Measurements from ENCODE around the gene CBLB.

The CBLB gene

GRCh38 chr3:105676621-105677300 lies 192.1 kb downstream of the CBLB start:
- no peak for DNase-seq

GRCh38 chr3:105674437-105675065 lies 194.3 kb downstream of the CBLB start:
- DNase-seq, result no peak

- no peak for DNase-seq
Observed at GRCh38 chr3:105672996-105673395, 195.8 kb downstream of the CBLB start.

- DNase-seq, result no peak
Observed at GRCh38 chr3:105662306-105662705, 206.5 kb downstream of the CBLB start.

- DNase-seq, result no peak
Observed at GRCh38 chr3:105661461-105661860, 207.4 kb downstream of the CBLB start.

- no peak for DNase-seq
Observed at GRCh38 chr3:105656651-105657504, 211.9 kb downstream of the CBLB start.

- DNase-seq, result no peak
Observed at GRCh38 chr3:105653868-105654267, 214.9 kb downstream of the CBLB start.

- no peak for DNase-seq
Observed at GRCh38 chr3:105653166-105653565, 215.6 kb downstream of the CBLB start.

GRCh38 chr3:105649480-105649879 lies 219.3 kb downstream of the CBLB start:
- DNase-seq, result no peak

- no peak for DNase-seq
Observed at GRCh38 chr3:105647047-105647446, 221.8 kb downstream of the CBLB start.

GRCh38 chr3:105639131-105639530 lies 229.7 kb downstream of the CBLB start:
- no peak for DNase-seq

- no peak for DNase-seq
Observed at GRCh38 chr3:105634708-105635107, 234.1 kb downstream of the CBLB start.

GRCh38 chr3:105629718-105630117 lies 239.1 kb downstream of the CBLB start:
- DNase-seq, result no peak

- DNase-seq, result no peak
Observed at GRCh38 chr3:105626739-105627138, 242.1 kb downstream of the CBLB start.

GRCh38 chr3:105622169-105622568 lies 246.6 kb downstream of the CBLB start:
- no peak for DNase-seq

GRCh38 chr3:105620236-105620635 lies 248.6 kb downstream of the CBLB start:
- DNase-seq, result no peak

- no peak for DNase-seq
Observed at GRCh38 chr3:105619651-105620050, 249.2 kb downstream of the CBLB start.

GRCh38 chr3:105618556-105618955 lies 250.3 kb downstream of the CBLB start:
- DNase-seq, result no peak

GRCh38 chr3:105616374-105617121 lies 252.3 kb downstream of the CBLB start:
- no peak for DNase-seq

GRCh38 chr3:105615814-105616213 lies 253.0 kb downstream of the CBLB start:
- no peak for DNase-seq

- DNase-seq, result no peak
Observed at GRCh38 chr3:105614288-105615030, 254.4 kb downstream of the CBLB start.

GRCh38 chr3:105613120-105613519 lies 255.7 kb downstream of the CBLB start:
- DNase-seq, result no peak
